ENCODE results near the gene ZNF677.
"Not testable (repeated sequence)": the region's sequence is repeated elsewhere in the genome, so short reads cannot be mapped to it uniquely, and the experiment has no call there.

The ZNF677 gene

DNA sequence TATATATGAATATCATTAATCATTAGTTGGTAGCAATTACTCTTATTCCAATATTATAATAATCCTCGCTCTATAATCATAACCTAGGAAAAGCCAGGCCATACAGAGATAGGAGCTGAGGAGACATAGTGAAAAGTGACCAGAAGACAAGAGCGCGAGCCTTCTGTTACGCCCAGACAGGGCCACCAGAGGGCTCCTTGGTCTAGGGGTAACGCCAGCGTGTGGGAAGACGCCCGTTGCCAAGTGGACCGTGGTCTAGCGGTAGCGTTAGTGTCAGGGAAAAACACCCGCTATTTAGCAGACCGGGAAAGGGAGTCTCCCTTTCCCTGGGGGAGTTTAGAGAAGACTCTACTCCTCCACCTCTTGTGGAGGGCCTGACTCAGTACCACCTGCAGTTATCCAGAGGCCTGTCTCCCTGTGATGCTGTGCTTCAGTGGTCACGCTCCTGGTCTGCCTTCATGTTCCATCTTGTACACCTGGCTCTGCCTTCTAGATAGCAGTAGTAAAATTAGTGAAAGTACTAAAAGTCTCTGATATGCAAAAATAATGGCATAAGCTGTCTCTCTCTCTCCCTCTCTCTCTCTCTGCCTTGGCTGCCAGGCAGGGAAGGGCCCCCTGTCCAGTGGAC lies 3.2 kb upstream of the ZNF677 start, which contains the start of gene VN1R2:
Gene VN1R2, plus strand, starts transcription at position 578 of the 628 bp plus-strand sequence. CDS start 84 bp downstream, outside the sequence.
- H3K9me3 ChIP-seq (ENCODE audit: control insufficient read depth, insufficient read depth, low read depth, low read length), result peaks cover 50% of the 10 kb centered on the region
- not testable (repeated sequence) for H3K27ac ChIP-seq (ENCODE audit: low read depth, low read length); H3K4me3 ChIP-seq (ENCODE audit: low read depth, low read length); H3K36me3 ChIP-seq (ENCODE audit: control insufficient read depth, insufficient read depth, low read length); H3K4me1 ChIP-seq (ENCODE audit: control insufficient read depth, insufficient read depth, low read length); H3K27me3 ChIP-seq (ENCODE audit: control insufficient read depth, insufficient read depth, low read length); H3K9ac ChIP-seq (ENCODE audit: low read length)

DNA sequence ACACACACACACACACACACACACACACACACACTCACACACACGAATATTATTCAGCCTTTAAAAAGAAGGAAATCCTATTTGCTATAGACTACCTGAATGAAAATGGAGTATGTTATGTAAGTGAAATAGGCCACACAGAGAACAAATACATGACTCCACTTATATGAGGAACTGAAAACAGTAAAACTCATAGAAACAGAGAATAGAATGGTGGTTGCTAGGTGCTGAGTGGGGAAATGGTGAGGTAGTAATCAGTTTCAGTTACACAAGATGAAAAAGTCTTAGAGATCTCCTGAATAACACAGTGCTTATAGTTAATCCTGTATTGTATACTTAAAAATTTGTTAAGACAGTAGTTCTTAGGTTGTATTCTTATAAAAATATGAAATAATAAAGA lies 8.2 kb downstream of the ZNF677 start:
- no peak overlapping the region for H3K9ac ChIP-seq (ENCODE audit: low read length)
- H3K36me3 ChIP-seq (ENCODE audit: control insufficient read depth, insufficient read depth, low read length), result peaks cover 57% of the 10 kb centered on the region; the same call in 1 of the 2 replicates
- H3K9me3 ChIP-seq (ENCODE audit: control insufficient read depth, insufficient read depth, low read depth, low read length), result peaks cover 57% of the 10 kb centered on the region

DNA sequence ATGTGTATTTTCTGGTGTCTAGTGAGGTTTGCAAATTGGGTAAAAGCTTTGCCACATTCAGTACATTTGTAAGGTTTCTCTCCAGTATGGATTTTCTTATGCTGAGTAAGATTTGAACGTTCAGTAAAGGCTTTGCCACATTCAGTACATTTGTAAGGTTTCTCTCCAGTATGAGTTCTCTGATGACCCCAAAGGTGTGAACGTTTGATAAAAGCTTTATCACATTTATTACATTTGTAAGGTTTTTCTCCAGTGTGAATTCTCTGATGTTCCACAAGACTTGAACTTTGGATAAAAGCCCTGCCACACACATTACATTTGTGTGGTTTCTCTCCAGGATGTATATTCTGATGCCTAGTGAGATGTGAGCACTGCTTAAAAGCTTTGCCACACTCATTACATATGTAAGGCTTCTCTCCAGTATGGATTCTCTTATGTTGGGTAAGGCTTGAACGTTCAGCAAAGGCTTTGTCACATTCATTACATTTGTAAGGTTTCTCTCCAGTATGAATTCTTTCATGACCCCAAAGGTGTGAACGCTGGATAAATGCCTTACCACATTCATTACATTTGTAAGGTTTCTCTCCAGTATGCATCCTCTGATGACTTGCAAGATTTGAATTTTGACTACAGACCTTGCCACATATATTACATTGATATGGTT lies 17.4 kb downstream of the ZNF677 start:
- no peak overlapping the region for H3K27ac ChIP-seq (ENCODE audit: low read depth, low read length)
- H3K9ac ChIP-seq (ENCODE audit: low read length), result no peak overlapping the region
- no peak overlapping the region for H3K4me3 ChIP-seq (ENCODE audit: low read depth, low read length)
- H3K27me3 ChIP-seq (ENCODE audit: control insufficient read depth, insufficient read depth, low read length), result no peaks in the 10 kb centered on the region
- peaks cover 39% of the 10 kb centered on the region; the same call in 1 of the 2 replicates for H3K36me3 ChIP-seq (ENCODE audit: control insufficient read depth, insufficient read depth, low read length)
- peaks cover 64% of the 10 kb centered on the region for H3K9me3 ChIP-seq (ENCODE audit: control insufficient read depth, insufficient read depth, low read depth, low read length)
- no peaks in the 10 kb centered on the region for H3K4me1 ChIP-seq (ENCODE audit: control insufficient read depth, insufficient read depth, low read length)

More for the DNA sequence above, 8.2 kb downstream of the ZNF677 start:
- no peak overlapping the region for H3K27ac ChIP-seq (ENCODE audit: low read depth, low read length)
- H3K27me3 ChIP-seq (ENCODE audit: control insufficient read depth, insufficient read depth, low read length), result no peaks in the 10 kb centered on the region
- H3K4me3 ChIP-seq (ENCODE audit: low read depth, low read length), result no peak overlapping the region
- no peaks in the 10 kb centered on the region for H3K4me1 ChIP-seq (ENCODE audit: control insufficient read depth, insufficient read depth, low read length)

DNA sequence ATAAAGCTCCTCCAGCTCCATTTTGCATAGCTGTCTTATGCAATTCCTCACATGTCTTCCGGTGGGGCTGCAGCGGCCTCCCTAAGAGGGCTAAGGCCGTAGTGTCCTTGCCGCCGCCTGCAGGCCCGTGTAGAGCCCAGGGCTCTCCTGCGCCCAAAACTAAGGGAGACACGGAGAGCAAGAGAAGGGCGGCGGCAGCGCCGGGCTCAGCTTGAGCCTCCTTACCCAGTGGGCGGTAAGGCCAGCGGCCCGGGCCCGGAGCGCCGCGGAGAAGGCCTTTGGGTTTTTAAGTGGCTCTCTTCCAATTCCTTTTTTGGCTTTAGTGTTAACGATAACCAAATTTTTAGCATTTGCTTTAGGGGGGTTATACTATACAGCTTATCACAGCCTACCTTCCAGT lies 30.1 kb downstream of the ZNF677 start:
- Histone ChIP-seq H3K27ac (ENCODE audit: low read depth, low read length) (no peak overlapping the region), H3K9ac (ENCODE audit: low read length) (no peak overlapping the region), H3K4me3 (ENCODE audit: low read depth, low read length) (no peak overlapping the region), H3K9me3 (ENCODE audit: control insufficient read depth, insufficient read depth, low read depth, low read length) (peaks cover 62% of the 10 kb centered on the region), H3K27me3 (ENCODE audit: control insufficient read depth, insufficient read depth, low read length) (no peaks in the 10 kb centered on the region), H3K4me1 (ENCODE audit: control insufficient read depth, insufficient read depth, low read length) (no peaks in the 10 kb centered on the region), H3K36me3 (ENCODE audit: control insufficient read depth, insufficient read depth, low read length) (no peaks in the 10 kb centered on the region)

DNA sequence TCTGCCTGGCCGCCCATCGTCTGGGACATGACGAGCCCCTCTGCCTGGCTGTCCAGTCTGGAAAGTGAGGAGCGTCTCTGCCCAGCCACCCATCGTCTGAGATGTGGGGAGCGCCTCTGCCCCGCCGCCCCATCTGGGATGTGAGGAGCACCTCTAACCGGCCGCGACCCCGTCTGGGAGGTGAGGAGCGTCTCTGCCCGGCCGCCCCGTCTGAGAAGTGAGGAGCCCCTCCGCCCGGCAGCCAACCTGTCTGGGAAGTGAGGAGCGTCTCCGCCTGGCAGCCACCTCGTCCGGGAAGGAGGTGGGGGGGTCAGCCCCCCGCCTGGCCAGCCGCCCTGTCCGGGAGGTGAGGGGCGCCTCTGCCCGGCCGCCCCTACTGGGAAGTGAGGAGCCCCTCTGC lies 32.0 kb downstream of the ZNF677 start:
- not testable (repeated sequence) for H3K4me3 ChIP-seq (ENCODE audit: low read depth, low read length); H3K27ac ChIP-seq (ENCODE audit: low read depth, low read length); H3K9ac ChIP-seq (ENCODE audit: low read length); H3K4me1 ChIP-seq (ENCODE audit: control insufficient read depth, insufficient read depth, low read length); H3K27me3 ChIP-seq (ENCODE audit: control insufficient read depth, insufficient read depth, low read length); H3K36me3 ChIP-seq (ENCODE audit: control insufficient read depth, insufficient read depth, low read length)
- peaks cover 64% of the 10 kb centered on the region for H3K9me3 ChIP-seq (ENCODE audit: control insufficient read depth, insufficient read depth, low read depth, low read length)

DNA sequence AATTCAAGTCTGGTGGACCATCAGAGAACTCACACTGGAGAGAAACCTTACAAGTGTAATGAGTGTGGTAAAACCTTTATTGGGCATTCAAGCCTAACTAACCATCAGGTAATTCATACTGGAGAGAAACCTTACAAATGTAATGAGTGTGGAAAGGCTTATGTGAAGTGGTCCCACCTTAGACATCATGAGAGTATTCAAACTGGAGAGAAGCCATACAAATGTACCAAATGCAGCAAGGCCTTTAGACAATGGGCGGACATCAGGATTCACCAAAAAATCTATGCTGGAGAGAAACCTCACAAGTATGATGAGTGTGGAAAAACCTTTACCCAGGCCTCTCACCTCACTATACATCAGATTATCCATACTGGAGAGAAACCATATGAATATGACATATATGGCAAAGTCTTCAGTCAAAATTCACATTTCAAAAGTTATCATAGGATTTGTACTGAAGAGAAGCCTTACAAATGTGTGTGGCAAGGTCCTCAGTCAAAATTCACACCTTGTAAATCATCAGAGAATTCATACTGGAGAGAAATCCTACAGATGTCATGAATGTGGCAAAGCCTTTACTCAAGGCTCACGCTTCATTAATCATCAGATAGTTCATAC lies 41.9 kb downstream of the ZNF677 start:
- Histone ChIP-seq H3K27ac (ENCODE audit: low read depth, low read length) (no peak overlapping the region), H3K4me3 (ENCODE audit: low read depth, low read length) (no peak overlapping the region), H3K9me3 (ENCODE audit: control insufficient read depth, insufficient read depth, low read depth, low read length) (peaks cover 78% of the 10 kb centered on the region), H3K27me3 (ENCODE audit: control insufficient read depth, insufficient read depth, low read length) (no peaks in the 10 kb centered on the region), H3K36me3 (ENCODE audit: control insufficient read depth, insufficient read depth, low read length) (peaks cover 6% of the 10 kb centered on the region; the same call in 1 of the 2 replicates), H3K9ac (ENCODE audit: low read length) (no peak overlapping the region), H3K4me1 (ENCODE audit: control insufficient read depth, insufficient read depth, low read length) (no peaks in the 10 kb centered on the region)

DNA sequence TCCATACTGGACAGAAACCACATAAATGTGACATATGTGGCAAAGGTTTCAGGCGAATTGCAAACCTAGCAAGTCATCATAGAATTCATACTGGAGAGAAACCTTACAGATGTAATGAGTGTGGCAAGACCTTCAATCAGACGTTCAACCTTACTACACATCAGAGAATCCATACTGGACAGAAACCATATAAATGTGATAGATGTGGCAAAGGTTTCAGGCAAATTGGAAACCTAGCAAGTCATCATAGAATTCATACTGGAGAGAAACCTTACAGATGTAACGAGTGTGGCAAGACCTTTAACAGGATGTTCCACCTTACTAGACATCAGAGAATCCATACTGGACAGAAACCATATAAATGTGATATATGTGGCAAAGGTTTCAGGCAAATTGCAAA lies 43.1 kb downstream of the ZNF677 start:
- H3K9ac ChIP-seq (ENCODE audit: low read length); H3K27me3 ChIP-seq (ENCODE audit: control insufficient read depth, insufficient read depth, low read length); H3K4me3 ChIP-seq (ENCODE audit: low read depth, low read length); H3K27ac ChIP-seq (ENCODE audit: low read depth, low read length); H3K4me1 ChIP-seq (ENCODE audit: control insufficient read depth, insufficient read depth, low read length); H3K36me3 ChIP-seq (ENCODE audit: control insufficient read depth, insufficient read depth, low read length): not testable (repeated sequence)
- H3K9me3 ChIP-seq (ENCODE audit: control insufficient read depth, insufficient read depth, low read depth, low read length), result peaks cover 71% of the 10 kb centered on the region

DNA sequence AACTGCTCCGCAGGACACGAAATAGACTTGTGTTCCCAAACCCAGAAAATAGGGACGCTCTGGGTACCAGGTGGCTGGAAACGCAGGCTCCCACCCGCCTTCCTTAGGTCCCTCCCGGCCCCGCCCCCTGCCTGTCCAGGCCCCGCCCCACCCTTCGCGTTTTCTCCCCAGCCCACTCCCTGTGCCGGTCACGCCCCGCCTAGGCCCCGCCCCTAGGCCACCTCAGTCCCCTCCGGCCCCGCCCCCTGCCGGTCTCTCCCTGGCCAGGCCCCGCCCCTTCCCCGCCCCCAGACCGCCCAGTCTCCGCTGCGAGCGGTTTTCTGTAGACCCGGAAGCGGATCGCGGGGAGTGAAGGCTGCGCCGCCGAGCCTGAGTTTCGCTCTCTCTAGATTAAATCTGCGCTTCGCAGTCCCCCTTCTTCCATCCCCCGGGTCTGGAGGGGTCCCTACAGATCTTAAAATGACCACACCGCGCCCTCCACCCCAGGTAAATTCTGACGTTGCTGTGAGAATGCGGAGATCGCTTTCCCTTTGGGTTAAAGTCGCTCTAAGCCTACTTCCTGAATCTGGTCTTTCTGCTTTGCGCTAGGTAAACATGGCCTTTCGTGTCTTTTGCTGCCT lies 57.8 kb downstream of the ZNF677 start:
- no peaks in the 10 kb centered on the region; the same call in 1 of the 2 replicates for H3K27me3 ChIP-seq (ENCODE audit: control insufficient read depth, insufficient read depth, low read length)
- peak overlapping the region; percentile 63 for H3K9ac ChIP-seq (ENCODE audit: low read length)
- 0 out of 2 replicates have a peak, but pooled peaks cover 2% of the 10 kb centered on the region for H3K4me1 ChIP-seq (ENCODE audit: control insufficient read depth, insufficient read depth, low read length)
- H3K4me3 ChIP-seq (ENCODE audit: low read depth, low read length), result peak overlapping the region; percentile 84
- H3K36me3 ChIP-seq (ENCODE audit: control insufficient read depth, insufficient read depth, low read length), result peaks cover 7% of the 10 kb centered on the region
- no peak overlapping the region for H3K27ac ChIP-seq (ENCODE audit: low read depth, low read length)
- H3K9me3 ChIP-seq (ENCODE audit: control insufficient read depth, insufficient read depth, low read depth, low read length), result peaks cover 23% of the 10 kb centered on the region

DNA sequence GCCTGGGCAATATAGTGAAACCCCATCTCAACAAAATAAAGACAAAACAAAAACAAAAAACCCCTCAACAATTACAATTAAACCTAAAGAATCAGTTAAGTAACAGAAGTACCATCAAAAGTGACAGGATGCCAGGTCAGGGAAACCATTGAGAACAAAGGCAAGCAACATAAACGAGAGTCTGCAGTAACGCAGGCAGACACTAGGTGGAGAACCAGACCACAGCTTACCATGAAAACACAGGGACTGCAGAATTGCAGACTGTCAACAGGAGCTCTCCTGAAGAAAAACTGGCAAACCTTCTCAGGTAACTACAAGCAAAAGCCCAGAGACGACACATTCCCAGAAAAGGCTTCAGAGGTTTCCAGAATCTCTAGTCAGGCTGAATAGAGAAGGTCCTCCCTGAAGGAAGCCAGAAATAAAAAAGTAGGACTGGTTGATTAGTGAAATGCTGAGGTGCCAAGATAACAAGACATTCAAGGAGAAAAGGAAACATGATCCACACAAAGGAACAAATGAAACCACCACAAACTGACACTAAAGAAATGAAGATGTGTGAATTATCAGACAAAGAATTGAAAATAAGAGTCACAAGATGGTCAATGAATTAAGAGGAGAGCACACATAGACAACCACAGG lies 59.3 kb downstream of the ZNF677 start:
- Histone ChIP-seq H3K27ac (ENCODE audit: low read depth, low read length) (no peak overlapping the region), H3K4me1 (ENCODE audit: control insufficient read depth, insufficient read depth, low read length) (0 out of 2 replicates have a peak, but pooled peaks cover 2% of the 10 kb centered on the region), H3K27me3 (ENCODE audit: control insufficient read depth, insufficient read depth, low read length) (no peaks in the 10 kb centered on the region; the same call in 1 of the 2 replicates), H3K9me3 (ENCODE audit: control insufficient read depth, insufficient read depth, low read depth, low read length) (peaks cover 14% of the 10 kb centered on the region; the same call in 1 of the 2 replicates), H3K36me3 (ENCODE audit: control insufficient read depth, insufficient read depth, low read length) (no peaks in the 10 kb centered on the region; the same call in 1 of the 2 replicates), H3K9ac (ENCODE audit: low read length) (no peak overlapping the region), H3K4me3 (ENCODE audit: low read depth, low read length) (no peak overlapping the region)

DNA sequence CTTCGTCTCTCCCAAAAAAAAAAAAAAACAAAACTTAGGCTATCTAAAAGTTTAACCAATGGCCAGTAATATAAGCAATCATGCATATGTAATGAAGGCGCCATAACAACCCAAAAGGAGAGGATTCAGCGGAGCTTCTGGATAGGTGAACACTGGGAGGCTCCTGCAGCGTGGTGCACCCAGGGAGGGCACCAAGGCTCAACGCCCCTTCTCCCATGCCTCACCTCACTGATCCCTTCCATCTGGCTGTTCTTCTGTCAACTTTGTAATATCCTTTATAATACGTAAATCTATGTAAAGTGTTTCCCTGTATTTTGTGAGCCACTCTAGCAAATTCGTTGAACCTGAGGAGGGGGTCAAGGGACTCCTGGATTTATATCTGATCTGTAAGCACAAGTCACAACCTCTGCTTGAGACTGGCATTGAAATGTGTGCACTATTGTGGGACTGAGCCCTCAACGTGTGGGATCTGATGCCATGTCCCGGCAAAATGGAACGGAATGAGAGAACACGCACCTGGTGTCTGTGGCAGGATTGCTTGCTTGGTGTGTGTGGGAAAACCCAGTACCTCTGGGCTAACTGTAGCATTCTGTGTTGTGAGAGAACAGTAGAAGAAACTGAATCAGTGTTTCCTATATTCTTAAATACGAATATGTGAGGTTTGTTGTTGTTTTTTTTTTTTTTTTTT lies 61.0 kb downstream of the ZNF677 start:
- Histone ChIP-seq H3K4me3 (ENCODE audit: low read depth, low read length) (peak overlapping the region; percentile 48), H3K36me3 (ENCODE audit: control insufficient read depth, insufficient read depth, low read length) (no peaks in the 10 kb centered on the region; the same call in 1 of the 2 replicates), H3K9me3 (ENCODE audit: control insufficient read depth, insufficient read depth, low read depth, low read length) (0 out of 2 replicates have a peak, but pooled peaks cover 3% of the 10 kb centered on the region), H3K27ac (ENCODE audit: low read depth, low read length) (no peak overlapping the region), H3K4me1 (ENCODE audit: control insufficient read depth, insufficient read depth, low read length) (0 out of 2 replicates have a peak, but pooled peaks cover 2% of the 10 kb centered on the region), H3K9ac (ENCODE audit: low read length) (no peak overlapping the region), H3K27me3 (ENCODE audit: control insufficient read depth, insufficient read depth, low read length) (no peaks in the 10 kb centered on the region; the same call in 1 of the 2 replicates)

Data from HUES6 (cell line).